GM12878 (cell line): ENCODE data around the gene ZNF608. TPM values are rescaled to one million over a fixed set of nuclear protein-coding genes. Genes with fewer than 3 reads are reported as not detected.

Source experiments
- ATAC-seq: fragments of 200-7000 bp; cut with Tn5 transposase; 3 replicates; pipeline ENCODE4 v1.9.1; 2020; ENCODE audit warnings: mild to moderate bottlenecking, moderate library complexity
- BruUV-seq: library from RNA; stranded (reverse); fragments of 400-500 nt; replicated peaks from 2 replicates; lab custom pipeline; 2021; lab: Mats Ljungman, UMichigan
- CTCF ChIA-PET: fragments of 300-600 bp; sonication (Branson Sonifier 250); formaldehyde crosslinking; extraction: SDS; loops from one replicate; lab custom pipeline; 2021; ENCODE audit warnings: inconsistent platforms; lab: Yijun Ruan, JAX
- POLR2A ChIA-PET: fragments of 350-600 bp; formaldehyde crosslinking; extraction: SDS; loops from one replicate; lab custom pipeline; 2021; ENCODE audit warnings: inconsistent platforms; lab: Charles Lee
- RAD21 ChIA-PET: fragments of 300-600 bp; sonication (Branson Sonifier 250); formaldehyde crosslinking; loops from one replicate; lab custom pipeline; 2023; ENCODE audit warnings: antibody characterized with exemption; ENCODE audit not compliant: unreplicated experiment; lab: Charles Lee
- SMC1A ChIA-PET: fragments of 300-600 bp; sonication (Branson Sonifier 250); formaldehyde crosslinking; loops from one replicate; lab custom pipeline; 2023; ENCODE audit not compliant: unreplicated experiment, uncharacterized antibody; lab: Charles Lee
- DNase-seq: peaks from one replicate; pipeline ENCODE4 v3.0.0-alpha.2; 2011; ENCODE audit warnings: low read depth, low spot score
- FAIRE-seq: peaks from 3 replicates; lab custom pipeline; 2011; peaks lifted over from hg19 to GRCh38; lab: Jason Lieb, UNC
- H2AFZ ChIP-seq: 2 replicates; pipeline ENCODE4 v1.6.0; 2011; ENCODE audit warnings: low read depth, low read length, control low read depth; ENCODE audit not compliant: control insufficient read depth
- H3K27ac ChIP-seq: 2 replicates; pipeline ENCODE4 v1.5.1; 2011; ENCODE audit warnings: control low read depth; ENCODE audit not compliant: control insufficient read depth, insufficient read depth
- H3K27me3 ChIP-seq, 2 experiments: replicated peaks in 1 of 2; 2 replicates each; pipeline versions ENCODE4 v1.6.0 to v1.6.1; 2011; ENCODE audit warnings: low read length in 1 of 2; ENCODE audit not compliant: control insufficient read depth in 2 of 2, insufficient read depth in 2 of 2
- H3K36me3 ChIP-seq, 2 experiments: 2 replicates each; pipeline ENCODE4 v1.5.1; 2011; ENCODE audit warnings: low read length in 1 of 2; ENCODE audit not compliant: control insufficient read depth in 2 of 2, insufficient read depth in 2 of 2
- H3K4me1 ChIP-seq: 2 replicates; pipeline ENCODE4 v1.6.1; 2011; ENCODE audit warnings: mild to moderate bottlenecking, low read length, moderate library complexity, mixed read lengths; ENCODE audit not compliant: control insufficient read depth, insufficient read depth
- H3K4me2 ChIP-seq: 2 replicates; pipeline ENCODE4 v1.6.0; 2011; ENCODE audit warnings: control low read depth; ENCODE audit not compliant: control insufficient read depth, insufficient read depth
- H3K4me3 ChIP-seq: fragments of 200-600 bp; sonication (generic); 2 replicates; pipeline ENCODE4 v1.5.1; 2016
- H3K79me2 ChIP-seq: 2 replicates; pipeline ENCODE4 v1.6.0; 2011; ENCODE audit warnings: low read length; ENCODE audit not compliant: control insufficient read depth, insufficient read depth
- H3K9ac ChIP-seq: 2 replicates; pipeline ENCODE4 v1.8.0; 2011; ENCODE audit warnings: low read length, control low read depth, mixed read lengths; ENCODE audit not compliant: control insufficient read depth, insufficient read depth
- H3K9me3 ChIP-seq: replicated peaks from 3 replicates; pipeline ENCODE4 v1.5.1; 2011; ENCODE audit warnings: mild to moderate bottlenecking, low read length; ENCODE audit not compliant: control insufficient read depth, insufficient read depth
- H4K20me1 ChIP-seq: 2 replicates; pipeline ENCODE4 v1.6.0; 2011; ENCODE audit not compliant: control insufficient read depth, insufficient read depth
- ETV6 ChIP-seq, 2 experiments: fragments of 450-650 bp in 1 of 2; IDR thresholded peaks in 1 of 2; conservative IDR thresholded peaks in 1 of 2; 2 replicates each; pipeline ENCODE4 v1.6.1; 2014; ENCODE audit warnings: antibody characterized with exemption in 1 of 2, borderline replicate concordance in 1 of 2, low read depth in 1 of 2, mild to moderate bottlenecking in 1 of 2, moderate library complexity in 1 of 2
- EZH2 ChIP-seq: IDR thresholded peaks from 2 replicates; pipeline ENCODE4 v1.6.1; 2012; ENCODE audit warnings: low read depth, mild to moderate bottlenecking, control low read depth, inconsistent platforms, low read length, borderline replicate concordance; ENCODE audit not compliant: control insufficient read depth
- FOXM1 ChIP-seq: IDR thresholded peaks from 2 replicates; pipeline ENCODE4 v1.6.1; 2012; ENCODE audit warnings: low read depth, mild to moderate bottlenecking, inconsistent platforms, low read length, moderate library complexity
- GATAD2B ChIP-seq: fragments of 450-650 bp; conservative IDR thresholded peaks from 2 replicates; pipeline ENCODE4 v1.6.1; 2017; ENCODE audit warnings: low read depth, mild to moderate bottlenecking, moderate library complexity
- MTA3 ChIP-seq: IDR thresholded peaks from 2 replicates; pipeline ENCODE4 v1.6.1; 2012; ENCODE audit warnings: low read length, inconsistent platforms, borderline replicate concordance
- NR2C2 ChIP-seq: IDR thresholded peaks from 2 replicates; pipeline ENCODE4 v1.6.1; 2011; ENCODE audit warnings: borderline replicate concordance, low read depth; ENCODE audit not compliant: control insufficient read depth, insufficient read length
- POLR2A ChIP-seq: IDR thresholded peaks from 2 replicates; pipeline ENCODE4 v1.6.1; 2011; ENCODE audit warnings: low read depth, mild to moderate bottlenecking, low read length
- POLR2AphosphoS5 ChIP-seq: IDR thresholded peaks from 2 replicates; pipeline ENCODE4 v1.6.1; 2011; ENCODE audit warnings: mild to moderate bottlenecking, low read length, inconsistent platforms
- RUNX3 ChIP-seq: IDR thresholded peaks from 2 replicates; pipeline ENCODE4 v1.6.1; 2012; ENCODE audit warnings: low read length, inconsistent platforms
- SMAD1 ChIP-seq: fragments of 450-650 bp; IDR thresholded peaks from 2 replicates; pipeline ENCODE4 v1.6.1; 2018; ENCODE audit warnings: mild to moderate bottlenecking, low read depth; ENCODE audit not compliant: partially characterized antibody
- SPI1 ChIP-seq: IDR thresholded peaks from 2 replicates; pipeline ENCODE4 v1.6.1; 2011; ENCODE audit warnings: low read depth, mild to moderate bottlenecking, low read length, moderate library complexity, borderline replicate concordance; ENCODE audit not compliant: insufficient read depth
- TCF7 ChIP-seq: IDR thresholded peaks from 2 replicates; pipeline ENCODE4 v1.6.1; 2014; ENCODE audit warnings: antibody characterized with exemption, borderline replicate concordance
- WRNIP1 ChIP-seq: IDR thresholded peaks from 2 replicates; pipeline ENCODE4 v1.6.1; 2011; ENCODE audit warnings: low read depth, low read length, improper control_type of control experiment, borderline replicate concordance
- WGBS: methylation state at CpG from one replicate; pipeline ENCODE4 v1.1.6; 2016; ENCODE audit warnings: low lambda C conversion rate; ENCODE audit not compliant: insufficient replicate concordance, insufficient coverage; ENCODE audit errors: missing lambda C conversion rate; 5-methylcytosine and 5-hydroxymethylcytosine counted together
- in situ Hi-C: fragments of 300-500 bp; cut with MboI; formaldehyde crosslinking; loops from 9 replicates; pipeline ENCODE4 v1.14.3; 2018; ENCODE audit warnings: mixed read lengths
- intact Hi-C: fragments of 100-400 bp; cut with micrococcal nuclease; formaldehyde crosslinking; loops from one replicate; pipeline ENCODE4 v1.14.2; 2022; ENCODE audit not compliant: unreplicated experiment
- polyA plus RNA-seq, 11 experiments: library from polyadenylated mRNA; depleted of rRNA in 4 of 11; unstranded in 6 of 11; stranded (reverse) in 5 of 11; fragments of >200 nt; fragmentation: Nextera tagmentation in 4 of 11; fragmentation: Illumina TruSeq in 1 of 11; extraction: Ambion mirVana in 4 of 11; extraction: Trizol in 1 of 11; gene quantifications; 1 replicate in 1 of 11; 2 replicates in 10 of 11; pipeline versions ENCODE4 v1.2.1 to v1.2.3, GENCODE V29; 2011 to 2016; ENCODE audit warnings: inconsistent platforms in 2 of 11, missing spikeins in 2 of 11, low read depth in 1 of 11
- total RNA-seq, 4 experiments: library from RNA; depleted of rRNA in 3 of 4; stranded (reverse); fragments of >200 nt in 3 of 4; fragmentation: Illumina TruSeq in 1 of 4; extraction: Trizol in 1 of 4; gene quantifications; 2 replicates each; pipeline versions ENCODE4 v1.2.1 to v1.2.3, GENCODE V29; 2013 to 2021
- TF ChIP-seq, protein P1 (sequence below): IDR thresholded peaks from 2 replicates; pipeline ENCODE4 v1.6.1; 2012; ENCODE audit warnings: low read length, inconsistent platforms
- TF ChIP-seq, protein P2 (sequence below): fragments of 450-650 bp; IDR thresholded peaks from 2 replicates; pipeline ENCODE4 v1.6.1; 2018; ENCODE audit warnings: mild to moderate bottlenecking, low read depth, moderate library complexity; ENCODE audit not compliant: partially characterized antibody
- TF ChIP-seq, protein P3 (sequence below): fragments of 150-350 bp; IDR thresholded peaks from 2 replicates; pipeline ENCODE4 v1.6.1; 2014; ENCODE audit warnings: mild to moderate bottlenecking, low read depth, low read length

ZNF608 gene
- total and polyA plus RNA-seq, 10 of the 15 experiments (the other 5 are each of a cell fraction or from before 2014, with no cell fraction given), result 0.19 to 6.7 (median 0.64) TPM

DNA sequence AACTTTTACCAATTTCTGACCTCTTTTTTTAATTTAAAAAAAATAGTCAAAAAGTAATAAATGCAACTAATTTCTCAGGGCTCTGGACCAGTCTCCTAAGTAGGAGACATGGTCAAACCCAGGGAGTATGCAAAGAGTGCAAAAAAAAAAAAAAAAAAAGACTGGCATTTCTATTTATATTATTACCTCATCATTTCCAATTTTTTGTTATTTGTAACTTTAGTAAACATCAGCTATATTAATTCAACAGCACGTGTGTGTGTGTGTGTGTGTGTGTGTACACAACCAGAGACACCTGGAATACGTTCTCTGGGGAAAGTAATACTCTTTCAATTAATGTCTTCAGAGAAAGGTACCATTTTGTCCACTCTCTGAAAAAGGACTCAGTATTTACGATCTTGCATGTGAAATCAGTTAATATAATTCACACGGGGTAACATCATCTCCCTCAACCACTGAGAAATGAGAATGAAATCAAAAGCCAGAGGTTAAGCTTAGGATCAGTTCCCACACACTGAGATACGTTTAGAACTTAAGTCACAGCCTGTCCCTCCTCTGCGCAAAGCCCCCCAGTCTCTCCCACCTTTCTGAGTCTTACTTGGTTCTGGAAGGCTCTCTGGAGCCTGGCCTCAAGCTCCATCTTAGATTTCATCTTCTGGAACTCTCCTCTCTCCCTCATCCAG, 21.9 kb downstream of the ZNF608 start:
- no peak for DNase-seq
- intact Hi-C loops (loop anchor here (2.0 to 5.0 kb wide), 3 partner anchors 18 to 272 kb away; no protein-coding TSS in a partner anchor), in situ Hi-C loops (loop anchor here (25.0 kb wide), 1 partner anchor 1062 kb away; no protein-coding TSS in a partner anchor)
- H3K4me2 ChIP-seq, result peak overlapping the region; percentile 12; the same call in 1 of the 2 replicates
- H3K9me3 ChIP-seq, result no peaks in the 10 kb centered on the region; the same call in 2 of the 3 replicates
- RAD21 ChIA-PET, result interaction anchor here (0.6 to 2.7 kb wide), 10 partner anchors 13 to 683 kb away, joined by 3 to 22 read pairs (median 4); partner anchors contain the start of gene ZNF608
- 15% methylated on average over 6 of the region's 6 CpGs for WGBS
- BruUV-seq, result no TSS peak
- CTCF ChIA-PET, result interaction anchor here (0.6 to 1.5 kb wide), 13 partner anchors 9 to 84 kb away, joined by 3 to 6 read pairs (median 3); no protein-coding TSS in a partner anchor
- H3K36me3 ChIP-seq, result no peaks in the 10 kb centered on the region
- H3K4me1 ChIP-seq, result peaks cover 7% of the 10 kb centered on the region
- ATAC-seq, result peak; percentile 49
- H3K27ac ChIP-seq, result peak overlapping the region; percentile 73
- FAIRE-seq, result no peak
- SMC1A ChIA-PET, result interaction anchor here (0.6 to 2.4 kb wide), 18 partner anchors 8 to 417 kb away, joined by 3 to 12 read pairs (median 5); no protein-coding TSS in a partner anchor
- POLR2A ChIA-PET, result interaction anchor here (0.6 to 0.9 kb wide), 5 partner anchors 8 to 206 kb away, joined by 3 to 5 read pairs (median 4); no protein-coding TSS in a partner anchor
- peak overlapping the region; percentile 67 for H3K9ac ChIP-seq
- H2AFZ ChIP-seq, result peak overlapping the region; percentile 42
- H3K79me2 ChIP-seq, result peaks cover 56% of the 10 kb centered on the region
- H4K20me1 ChIP-seq, result no peaks in the 10 kb centered on the region
- peak overlapping the region; percentile 46; the same call in 1 of the 2 replicates for H3K4me3 ChIP-seq
- H3K27me3 ChIP-seq, result no peaks in the 10 kb centered on the region
- TF ChIP-seq TCF7 (no peak), RUNX3 (peak; percentile 39; the same call in 1 of the 2 replicates), POLR2A (peak; percentile 26; the same call in 1 of the 2 replicates), SPI1 (no peak), SMAD1 (no peak), POLR2AphosphoS5 (0 out of 2 replicates have a peak, but pooled peaks have one; percentile 42), NR2C2 (no peak), FOXM1 (no peak; the same call in 1 of the 2 replicates), EZH2 (no peak), GATAD2B (peak; percentile 75), ETV6 (conservative IDR thresholded peaks at IDR 0.05 in 1 of 2, IDR thresholded peaks at IDR 0.05 in 1 of 2; ENCODE audit: borderline replicate concordance in 1 of 2, low read depth in 1 of 2) (0 out of 4 replicates have a peak, but pooled peaks of 1 of the 2 experiments have one; percentile 27), WRNIP1 (no peak), MTA3 (no peak)
- TF ChIP-seq, protein P1, sequence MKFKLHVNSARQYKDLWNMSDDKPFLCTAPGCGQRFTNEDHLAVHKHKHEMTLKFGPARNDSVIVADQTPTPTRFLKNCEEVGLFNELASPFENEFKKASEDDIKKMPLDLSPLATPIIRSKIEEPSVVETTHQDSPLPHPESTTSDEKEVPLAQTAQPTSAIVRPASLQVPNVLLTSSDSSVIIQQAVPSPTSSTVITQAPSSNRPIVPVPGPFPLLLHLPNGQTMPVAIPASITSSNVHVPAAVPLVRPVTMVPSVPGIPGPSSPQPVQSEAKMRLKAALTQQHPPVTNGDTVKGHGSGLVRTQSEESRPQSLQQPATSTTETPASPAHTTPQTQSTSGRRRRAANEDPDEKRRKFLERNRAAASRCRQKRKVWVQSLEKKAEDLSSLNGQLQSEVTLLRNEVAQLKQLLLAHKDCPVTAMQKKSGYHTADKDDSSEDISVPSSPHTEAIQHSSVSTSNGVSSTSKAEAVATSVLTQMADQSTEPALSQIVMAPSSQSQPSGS, result peak; percentile 84
- TF ChIP-seq, protein P2, sequence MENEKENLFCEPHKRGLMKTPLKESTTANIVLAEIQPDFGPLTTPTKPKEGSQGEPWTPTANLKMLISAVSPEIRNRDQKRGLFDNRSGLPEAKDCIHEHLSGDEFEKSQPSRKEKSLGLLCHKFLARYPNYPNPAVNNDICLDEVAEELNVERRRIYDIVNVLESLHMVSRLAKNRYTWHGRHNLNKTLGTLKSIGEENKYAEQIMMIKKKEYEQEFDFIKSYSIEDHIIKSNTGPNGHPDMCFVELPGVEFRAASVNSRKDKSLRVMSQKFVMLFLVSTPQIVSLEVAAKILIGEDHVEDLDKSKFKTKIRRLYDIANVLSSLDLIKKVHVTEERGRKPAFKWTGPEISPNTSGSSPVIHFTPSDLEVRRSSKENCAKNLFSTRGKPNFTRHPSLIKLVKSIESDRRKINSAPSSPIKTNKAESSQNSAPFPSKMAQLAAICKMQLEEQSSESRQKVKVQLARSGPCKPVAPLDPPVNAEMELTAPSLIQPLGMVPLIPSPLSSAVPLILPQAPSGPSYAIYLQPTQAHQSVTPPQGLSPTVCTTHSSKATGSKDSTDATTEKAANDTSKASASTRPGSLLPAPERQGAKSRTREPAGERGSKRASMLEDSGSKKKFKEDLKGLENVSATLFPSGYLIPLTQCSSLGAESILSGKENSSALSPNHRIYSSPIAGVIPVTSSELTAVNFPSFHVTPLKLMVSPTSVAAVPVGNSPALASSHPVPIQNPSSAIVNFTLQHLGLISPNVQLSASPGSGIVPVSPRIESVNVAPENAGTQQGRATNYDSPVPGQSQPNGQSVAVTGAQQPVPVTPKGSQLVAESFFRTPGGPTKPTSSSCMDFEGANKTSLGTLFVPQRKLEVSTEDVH, result no peak
- TF ChIP-seq, protein P3, sequence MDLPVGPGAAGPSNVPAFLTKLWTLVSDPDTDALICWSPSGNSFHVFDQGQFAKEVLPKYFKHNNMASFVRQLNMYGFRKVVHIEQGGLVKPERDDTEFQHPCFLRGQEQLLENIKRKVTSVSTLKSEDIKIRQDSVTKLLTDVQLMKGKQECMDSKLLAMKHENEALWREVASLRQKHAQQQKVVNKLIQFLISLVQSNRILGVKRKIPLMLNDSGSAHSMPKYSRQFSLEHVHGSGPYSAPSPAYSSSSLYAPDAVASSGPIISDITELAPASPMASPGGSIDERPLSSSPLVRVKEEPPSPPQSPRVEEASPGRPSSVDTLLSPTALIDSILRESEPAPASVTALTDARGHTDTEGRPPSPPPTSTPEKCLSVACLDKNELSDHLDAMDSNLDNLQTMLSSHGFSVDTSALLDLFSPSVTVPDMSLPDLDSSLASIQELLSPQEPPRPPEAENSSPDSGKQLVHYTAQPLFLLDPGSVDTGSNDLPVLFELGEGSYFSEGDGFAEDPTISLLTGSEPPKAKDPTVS, result no peak
